Hepatocyte (in vitro differentiated cells): ENCODE measurements around the gene PCDHA10. TPM values are rescaled to one million over a fixed set of nuclear protein-coding genes. Genes with fewer than 3 reads are reported as not detected.

ENCODE experiments used
- DNase-seq: peaks from one replicate; pipeline ENCODE4 v3.0.0-alpha.2; 2016; ENCODE audit warnings: low spot score
- H2AFZ ChIP-seq: fragments of 200-600 bp; sonication (generic); 2 replicates; pipeline ENCODE4 v1.6.0; 2016; ENCODE audit warnings: antibody characterized with exemption, mild to moderate bottlenecking
- H3K27ac ChIP-seq: fragments of 200-600 bp; sonication (generic); 2 replicates; pipeline ENCODE4 v1.5.1; 2016; ENCODE audit warnings: mild to moderate bottlenecking
- H3K27me3 ChIP-seq: fragments of 200-600 bp; sonication (generic); 2 replicates; pipeline ENCODE4 v1.6.1; 2016
- H3K36me3 ChIP-seq: fragments of 200-600 bp; sonication (generic); replicated peaks from 2 replicates; pipeline ENCODE4 v1.5.1; 2016; ENCODE audit warnings: low read depth; ENCODE audit not compliant: insufficient read depth
- H3K4me1 ChIP-seq: fragments of 200-600 bp; sonication (generic); 2 replicates; pipeline ENCODE4 v1.5.1; 2016; ENCODE audit warnings: mild to moderate bottlenecking, moderate library complexity; ENCODE audit not compliant: insufficient read depth
- H3K4me2 ChIP-seq: fragments of 200-600 bp; sonication (generic); 2 replicates; pipeline ENCODE4 v1.6.0; 2016
- H3K4me3 ChIP-seq: fragments of 200-600 bp; sonication (generic); 2 replicates; pipeline ENCODE4 v1.5.1; 2016; ENCODE audit warnings: mild to moderate bottlenecking
- H3K79me2 ChIP-seq: fragments of 200-600 bp; sonication (generic); 2 replicates; pipeline ENCODE4 v1.6.0; 2017; ENCODE audit warnings: mild to moderate bottlenecking
- H3K9me2 ChIP-seq: fragments of 200-600 bp; sonication (generic); replicated peaks from 2 replicates; pipeline ENCODE4 v1.6.0; 2017; ENCODE audit warnings: mild to moderate bottlenecking; ENCODE audit not compliant: insufficient read depth
- H3K9me3 ChIP-seq: fragments of 200-600 bp; sonication (generic); 2 replicates; pipeline ENCODE4 v1.5.1; 2016; ENCODE audit warnings: low read depth, mild to moderate bottlenecking
- H4K20me1 ChIP-seq: fragments of 200-600 bp; sonication (generic); 2 replicates; pipeline ENCODE4 v1.6.0; 2016; ENCODE audit warnings: mild to moderate bottlenecking; ENCODE audit not compliant: insufficient read depth, poor library complexity, severe bottlenecking
- EZH2 ChIP-seq: fragments of 200-600 bp; sonication (generic); IDR thresholded peaks from 2 replicates; pipeline ENCODE4 v1.6.1; 2016; ENCODE audit warnings: antibody characterized with exemption, mild to moderate bottlenecking, borderline replicate concordance
- EZH2phosphoT487 ChIP-seq: fragments of 200-600 bp; sonication (generic); IDR thresholded peaks from one replicate; pipeline ENCODE4 v1.6.1; 2018; ENCODE audit warnings: antibody characterized with exemption, mild to moderate bottlenecking, low read depth, moderate library complexity; ENCODE audit not compliant: unreplicated experiment, severe bottlenecking
- WGBS: methylation state at CpG from one replicate; pipeline ENCODE4 v1.1.6; 2016; ENCODE audit warnings: low lambda C conversion rate; ENCODE audit errors: missing lambda C conversion rate; 5-methylcytosine and 5-hydroxymethylcytosine counted together
- polyA plus RNA-seq: library from polyadenylated mRNA; unstranded; fragments of >200 nt; fragmentation: Nextera tagmentation; extraction: Ambion mirVana; gene quantifications from 2 replicates; pipeline ENCODE4 v1.2.1, GENCODE V29; 2016
- total RNA-seq: library from RNA; depleted of rRNA; stranded (reverse); fragments of >200 nt; gene quantifications from 2 replicates; pipeline ENCODE4 v1.2.3, GENCODE V29; 2014
- TF ChIP-seq, protein P1 (sequence below): fragments of 200-600 bp; sonication (generic); IDR thresholded peaks from 2 replicates; pipeline ENCODE4 v1.5.1; 2016; ENCODE audit warnings: antibody characterized with exemption, mild to moderate bottlenecking; ENCODE audit not compliant: poor library complexity

The PCDHA10 gene
- total and polyA plus RNA-seq, 2 experiments from 2014 or later: 7.7 to 9.7 TPM

DNA sequence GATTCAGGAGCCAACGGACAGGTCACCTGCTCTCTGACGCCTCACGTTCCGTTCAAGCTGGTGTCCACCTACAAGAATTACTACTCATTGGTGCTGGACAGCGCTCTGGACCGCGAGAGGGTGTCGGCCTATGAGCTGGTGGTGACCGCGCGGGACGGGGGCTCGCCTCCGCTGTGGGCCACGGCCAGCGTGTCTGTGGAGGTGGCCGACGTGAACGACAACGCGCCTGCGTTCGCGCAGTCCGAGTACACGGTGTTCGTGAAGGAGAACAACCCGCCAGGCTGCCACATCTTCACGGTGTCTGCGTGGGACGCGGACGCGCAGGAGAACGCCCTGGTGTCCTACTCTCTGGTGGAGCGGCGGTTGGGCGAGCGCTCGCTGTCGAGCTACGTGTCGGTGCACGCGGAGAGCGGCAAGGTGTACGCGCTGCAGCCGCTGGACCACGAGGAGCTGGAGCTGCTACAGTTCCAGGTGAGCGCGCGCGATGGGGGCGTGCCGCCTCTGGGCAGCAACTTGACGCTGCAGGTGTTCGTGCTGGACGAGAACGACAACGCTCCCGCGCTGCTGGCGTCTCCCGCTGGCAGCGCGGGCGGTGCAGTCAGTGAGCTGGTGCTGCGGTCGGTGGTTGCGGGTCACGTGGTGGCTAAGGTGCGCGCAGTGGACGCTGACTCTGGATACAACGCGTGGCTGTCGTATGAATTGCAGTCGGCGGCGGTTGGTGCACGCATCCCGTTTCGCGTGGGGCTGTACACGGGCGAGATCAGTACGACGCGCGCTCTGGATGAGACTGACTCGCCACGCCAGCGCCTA is 1.7 kb downstream of the PCDHA10 start:
- Histone ChIP-seq H3K27me3 (no peaks in the 10 kb centered on the region), H2AFZ (no peak overlapping the region), H3K36me3 (no peaks in the 10 kb centered on the region), H3K79me2 (no peaks in the 10 kb centered on the region), H3K4me2 (no peak overlapping the region), H3K4me3 (no peak overlapping the region), H3K27ac (no peak overlapping the region), H3K4me1 (no peaks in the 10 kb centered on the region), H3K9me2 (no peaks in the 10 kb centered on the region), H4K20me1 (no peaks in the 10 kb centered on the region), H3K9me3 (peaks cover 11% of the 10 kb centered on the region)
- TF ChIP-seq EZH2phosphoT487: no peak
- TF ChIP-seq, protein P1, sequence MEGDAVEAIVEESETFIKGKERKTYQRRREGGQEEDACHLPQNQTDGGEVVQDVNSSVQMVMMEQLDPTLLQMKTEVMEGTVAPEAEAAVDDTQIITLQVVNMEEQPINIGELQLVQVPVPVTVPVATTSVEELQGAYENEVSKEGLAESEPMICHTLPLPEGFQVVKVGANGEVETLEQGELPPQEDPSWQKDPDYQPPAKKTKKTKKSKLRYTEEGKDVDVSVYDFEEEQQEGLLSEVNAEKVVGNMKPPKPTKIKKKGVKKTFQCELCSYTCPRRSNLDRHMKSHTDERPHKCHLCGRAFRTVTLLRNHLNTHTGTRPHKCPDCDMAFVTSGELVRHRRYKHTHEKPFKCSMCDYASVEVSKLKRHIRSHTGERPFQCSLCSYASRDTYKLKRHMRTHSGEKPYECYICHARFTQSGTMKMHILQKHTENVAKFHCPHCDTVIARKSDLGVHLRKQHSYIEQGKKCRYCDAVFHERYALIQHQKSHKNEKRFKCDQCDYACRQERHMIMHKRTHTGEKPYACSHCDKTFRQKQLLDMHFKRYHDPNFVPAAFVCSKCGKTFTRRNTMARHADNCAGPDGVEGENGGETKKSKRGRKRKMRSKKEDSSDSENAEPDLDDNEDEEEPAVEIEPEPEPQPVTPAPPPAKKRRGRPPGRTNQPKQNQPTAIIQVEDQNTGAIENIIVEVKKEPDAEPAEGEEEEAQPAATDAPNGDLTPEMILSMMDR: no peak
- TF ChIP-seq EZH2: no peak
- WGBS: over 99% methylated on average over 87 of the region's 94 CpGs
- DNase-seq: no peak

DNA sequence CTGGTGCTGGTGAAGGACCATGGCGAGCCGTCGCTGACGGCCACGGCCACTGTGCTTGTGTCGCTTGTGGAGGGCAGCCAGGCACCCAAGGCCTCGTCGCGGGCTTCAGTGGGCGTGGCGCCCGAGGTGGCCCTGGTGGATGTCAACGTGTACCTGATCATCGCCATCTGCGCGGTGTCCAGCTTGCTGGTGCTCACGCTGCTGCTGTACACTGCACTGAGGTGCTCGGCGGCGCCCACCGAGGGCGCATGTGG is 2.2 kb downstream of the PCDHA10 start:
- Histone ChIP-seq H3K9me3 (peaks cover 11% of the 10 kb centered on the region), H3K36me3 (no peaks in the 10 kb centered on the region), H3K4me1 (no peaks in the 10 kb centered on the region), H3K27me3 (no peaks in the 10 kb centered on the region), H3K27ac (no peak overlapping the region), H2AFZ (no peak overlapping the region), H3K4me3 (no peak overlapping the region), H3K79me2 (no peaks in the 10 kb centered on the region), H4K20me1 (no peaks in the 10 kb centered on the region), H3K4me2 (no peak overlapping the region), H3K9me2 (no peaks in the 10 kb centered on the region)
- DNase-seq: no peak
- TF ChIP-seq EZH2 (no peak), EZH2phosphoT487 (no peak)
- TF ChIP-seq, protein P1: no peak
- 98% methylated on average over 20 of the region's 22 CpGs for WGBS

DNA sequence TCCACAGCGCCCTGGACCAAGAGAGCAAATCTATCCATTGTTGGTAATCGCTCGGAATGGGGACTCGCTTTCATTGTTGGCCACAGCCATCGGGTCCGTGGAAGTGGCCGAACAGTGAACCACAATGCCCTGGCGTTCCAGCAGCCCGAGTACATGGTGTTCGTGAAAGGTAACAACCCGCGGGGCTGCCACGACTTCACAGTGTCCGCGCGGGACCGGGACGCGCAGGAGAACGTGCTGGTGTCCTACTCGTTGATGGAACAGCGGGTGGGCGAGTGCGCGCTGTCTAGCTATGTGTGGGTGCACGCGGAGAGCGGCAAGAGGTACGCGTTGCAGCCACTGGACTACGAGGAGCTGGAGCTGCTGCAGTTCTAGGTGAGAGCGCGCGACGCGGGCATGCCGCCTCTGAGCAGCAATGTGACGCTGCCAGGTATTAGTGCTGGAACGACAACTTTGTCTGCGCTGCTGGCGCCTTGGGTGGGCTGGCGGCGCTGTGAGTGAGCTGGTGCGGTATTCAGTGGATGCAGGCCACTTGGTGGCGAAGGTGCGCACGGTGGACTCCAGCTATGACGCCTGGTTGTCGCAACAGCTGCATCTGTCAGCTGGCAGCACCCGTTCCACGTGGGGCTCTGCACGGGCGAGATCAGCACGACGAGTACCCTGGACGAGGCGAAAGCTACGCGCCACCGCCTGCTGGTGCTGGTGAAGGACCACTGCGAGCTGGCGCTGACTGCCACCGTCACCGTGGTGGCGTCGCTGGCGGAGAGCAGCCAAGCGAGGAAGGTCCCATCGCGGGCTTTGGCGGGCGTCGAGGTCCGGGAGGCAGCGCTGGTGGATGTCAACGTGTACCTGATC is 7.0 kb downstream of the PCDHA10 start:
- H3K27ac ChIP-seq: no peak overlapping the region
- H4K20me1 ChIP-seq: no peaks in the 10 kb centered on the region
- no peaks in the 10 kb centered on the region for H3K9me2 ChIP-seq
- no peaks in the 10 kb centered on the region for H3K36me3 ChIP-seq
- no peaks in the 10 kb centered on the region for H3K4me1 ChIP-seq
- H3K4me3 ChIP-seq: no peak overlapping the region
- TF ChIP-seq EZH2phosphoT487 (no peak), EZH2 (no peak)
- TF ChIP-seq, protein P1: no peak
- H3K79me2 ChIP-seq: peaks cover 5% of the 10 kb centered on the region
- no peak overlapping the region for H2AFZ ChIP-seq
- WGBS: 99% methylated on average over 75 of the region's 76 CpGs
- peaks cover 11% of the 10 kb centered on the region for H3K9me3 ChIP-seq
- no peak overlapping the region for H3K4me2 ChIP-seq
- DNase-seq: no peak
- H3K27me3 ChIP-seq: no peaks in the 10 kb centered on the region
